ENCODE results near the gene BLOC1S3.

The BLOC1S3 gene

GRCh38 chr19:45146741-45147205 lies 31.8 kb upstream of the BLOC1S3 start:
- no peak for DNase-seq

GRCh38 chr19:45147835-45148676 lies 30.5 kb upstream of the BLOC1S3 start:
- DNase-seq = no peak

GRCh38 chr19:45149129-45149528 lies 29.5 kb upstream of the BLOC1S3 start:
- no peak for DNase-seq

GRCh38 chr19:45150180-45150579 lies 28.4 kb upstream of the BLOC1S3 start:
- no peak for DNase-seq

- DNase-seq = no peak
These were observed 27.8 kb upstream of the BLOC1S3 start for GRCh38 chr19:45150751-45151281.

GRCh38 chr19:45151320-45151719 lies 27.3 kb upstream of the BLOC1S3 start:
- no peak for DNase-seq

- DNase-seq = no peak
These were observed 26.6 kb upstream of the BLOC1S3 start for GRCh38 chr19:45151821-45152503.

- DNase-seq = peak; percentile 33
These were observed 25.9 kb upstream of the BLOC1S3 start for GRCh38 chr19:45152504-45153338.

- peak; percentile 85 for DNase-seq
These were observed 25.1 kb upstream of the BLOC1S3 start for GRCh38 chr19:45153339-45154063.

- DNase-seq = no peak
These were observed 24.3 kb upstream of the BLOC1S3 start for GRCh38 chr19:45154064-45154827.

GRCh38 chr19:45156011-45156630 lies 22.5 kb upstream of the BLOC1S3 start:
- no peak for DNase-seq

GRCh38 chr19:45156751-45157150 lies 21.8 kb upstream of the BLOC1S3 start:
- no peak for DNase-seq

- no peak for DNase-seq
These were observed 19.9 kb upstream of the BLOC1S3 start for GRCh38 chr19:45158503-45159209.

GRCh38 chr19:45159210-45159970 lies 19.2 kb upstream of the BLOC1S3 start:
- DNase-seq = no peak

- no peak for DNase-seq
These were observed 18.6 kb upstream of the BLOC1S3 start for GRCh38 chr19:45159971-45160324.

- no peak for DNase-seq
These were observed 17.5 kb upstream of the BLOC1S3 start, which contains the start of gene NKPD1 for GRCh38 chr19:45160870-45161737. Gene NKPD1, minus strand, starts transcription at chr19:45160982. Its CDS starts 832 bp downstream, at chr19:45160150.

- DNase-seq = peak; percentile 37
These were observed 16.6 kb upstream of the BLOC1S3 start for GRCh38 chr19:45161738-45162607.
